Endothelial cell of umbilical vein (primary cell): ENCODE data around the gene PCDH15. TPM values are rescaled to one million over a fixed set of nuclear protein-coding genes. Genes with fewer than 3 reads are reported as not detected.

Experiments
- BruUV-seq: library from RNA; stranded (reverse); fragments of 400-500 nt; replicated peaks from 2 replicates; lab custom pipeline; 2021; lab: Mats Ljungman, UMichigan
- CTCF ChIA-PET: fragments of 300-600, 350-600 bp; sonication (Branson Sonifier 250); formaldehyde crosslinking; loops from one replicate; lab custom pipeline; 2021; ENCODE audit warnings: antibody characterized with exemption, inconsistent platforms; lab: Charles Lee
- POLR2A ChIA-PET: fragments of 300-600, 350-600 bp; sonication (Branson Sonifier 250); formaldehyde crosslinking; loops from one replicate; lab custom pipeline; 2021; ENCODE audit warnings: antibody characterized with exemption, inconsistent platforms; lab: Charles Lee
- DNase-seq: peaks from one replicate; pipeline ENCODE4 v3.0.0-alpha.2; 2011; ENCODE audit warnings: low read depth, low spot score
- FAIRE-seq: peaks from 2 replicates; lab custom pipeline; 2011; peaks lifted over from hg19 to GRCh38; lab: Jason Lieb, UNC
- H2AFZ ChIP-seq: 2 replicates; pipeline ENCODE4 v1.6.0; 2012; ENCODE audit warnings: low read depth, low read length, control low read depth, inconsistent platforms
- H3K27ac ChIP-seq: 2 replicates; pipeline ENCODE4 v1.5.1; 2011; ENCODE audit warnings: low read depth, mild to moderate bottlenecking, control low read depth, low read length, moderate library complexity; ENCODE audit not compliant: insufficient read depth
- H3K27me3 ChIP-seq, 2 experiments: 2 replicates each; pipeline versions ENCODE4 v1.6.0 to v1.6.1; 2011; ENCODE audit warnings: low read length in 2 of 2, mixed read lengths in 1 of 2; ENCODE audit not compliant: control insufficient read depth in 2 of 2, insufficient read depth in 2 of 2
- H3K36me3 ChIP-seq, 2 experiments: 2 replicates in 1 of 2; 3 replicates in 1 of 2; pipeline ENCODE4 v1.5.1; 2011; ENCODE audit warnings: low read length in 2 of 2, mild to moderate bottlenecking in 1 of 2, moderate library complexity in 1 of 2; ENCODE audit not compliant: control insufficient read depth in 2 of 2, insufficient read depth in 2 of 2; ENCODE audit errors: extremely low read depth in 1 of 2
- H3K4me1 ChIP-seq: 3 replicates; pipeline ENCODE4 v1.5.1; 2011; ENCODE audit warnings: mild to moderate bottlenecking, low read length; ENCODE audit not compliant: control insufficient read depth, insufficient read depth; ENCODE audit errors: extremely low read depth
- H3K4me2 ChIP-seq: 2 replicates; pipeline ENCODE4 v1.6.1; 2011; ENCODE audit warnings: low read length, control low read depth, mixed read lengths; ENCODE audit not compliant: insufficient read depth
- H3K4me3 ChIP-seq, 3 experiments: fragments of 200-600 bp in 1 of 3; sonication (generic), shearing (Covaris generic) in 1 of 3; replicated peaks in 1 of 3; 2 replicates each; pipeline ENCODE4 v1.5.1; 2011 to 2016; ENCODE audit warnings: control low read depth in 3 of 3, low read length in 3 of 3, mild to moderate bottlenecking in 2 of 3, inconsistent platforms in 1 of 3, low read depth in 1 of 3, moderate library complexity in 1 of 3; ENCODE audit not compliant: insufficient read depth in 1 of 3
- H3K79me2 ChIP-seq: 2 replicates; pipeline ENCODE4 v1.6.0; 2012; ENCODE audit warnings: low read length, inconsistent platforms; ENCODE audit not compliant: control insufficient read depth, insufficient read depth
- H3K9ac ChIP-seq: replicated peaks from 2 replicates; pipeline ENCODE3; 2011; ENCODE audit warnings: low read length, control low read depth; ENCODE audit not compliant: insufficient read depth; ENCODE audit errors: extremely low read depth
- H3K9me1 ChIP-seq: replicated peaks from 3 replicates; pipeline ENCODE4 v1.6.0; 2011; ENCODE audit warnings: mild to moderate bottlenecking, low read length; ENCODE audit not compliant: control insufficient read depth, insufficient read depth; ENCODE audit errors: extremely low read depth
- H3K9me3 ChIP-seq: replicated peaks from 2 replicates; pipeline ENCODE4 v1.5.1; 2012; ENCODE audit warnings: low read length, inconsistent platforms; ENCODE audit not compliant: control insufficient read depth, insufficient read depth
- H4K20me1 ChIP-seq: replicated peaks from 2 replicates; pipeline ENCODE3; 2011; ENCODE audit warnings: mild to moderate bottlenecking, low read length; ENCODE audit not compliant: control insufficient read depth, insufficient read depth; ENCODE audit errors: extremely low read depth
- EZH2 ChIP-seq: IDR thresholded peaks from 2 replicates; pipeline ENCODE4 v1.6.1; 2012; ENCODE audit warnings: borderline replicate concordance, low read depth, mild to moderate bottlenecking, moderate library complexity, low read length, inconsistent platforms; ENCODE audit not compliant: severe bottlenecking
- FOS ChIP-seq: IDR thresholded peaks from 2 replicates; pipeline ENCODE4 v1.6.1; 2011; ENCODE audit warnings: mild to moderate bottlenecking, low read length, moderate library complexity, borderline replicate concordance; ENCODE audit not compliant: insufficient read depth
- GATA2 ChIP-seq: IDR thresholded peaks from 2 replicates; pipeline ENCODE4 v1.7.0; 2011; ENCODE audit warnings: low read depth, mild to moderate bottlenecking, moderate library complexity, mixed read lengths, low read length; ENCODE audit not compliant: insufficient read length, insufficient read depth
- JUN ChIP-seq: IDR thresholded peaks from 2 replicates; pipeline ENCODE4 v1.6.1; 2011; ENCODE audit warnings: borderline replicate concordance, low read depth; ENCODE audit not compliant: insufficient read length, insufficient read depth
- MYC ChIP-seq: IDR thresholded peaks from one replicate; pipeline ENCODE4 v1.6.1; 2011; ENCODE audit warnings: mild to moderate bottlenecking, low read depth, low read length
- POLR2A ChIP-seq: IDR thresholded peaks from 2 replicates; pipeline ENCODE4 v1.6.1; 2012; ENCODE audit warnings: low read depth, mild to moderate bottlenecking, control low read depth, low read length
- POLR2AphosphoS5 ChIP-seq: IDR thresholded peaks from 2 replicates; pipeline ENCODE4 v1.6.1; 2012; ENCODE audit warnings: low read depth, mild to moderate bottlenecking, control low read depth, low read length, moderate library complexity; ENCODE audit not compliant: insufficient read depth
- dilution Hi-C: fragments of 300-500 bp; cut with MboI; formaldehyde crosslinking; loops from one replicate; pipeline ENCODE4 v1.15.0; 2019; ENCODE audit warnings: low sequenced_read_pairs; ENCODE audit not compliant: extremely low pct_ligation_motif_present
- intact Hi-C: fragments of 100-400 bp; cut with micrococcal nuclease; formaldehyde crosslinking; loops from one replicate; pipeline ENCODE4 v1.10.0; 2022
- polyA plus RNA-seq, 4 experiments: library from polyadenylated mRNA; depleted of rRNA in 3 of 4; stranded (reverse) in 3 of 4; unstranded in 1 of 4; fragments of >200 nt; gene quantifications; 2 replicates each; pipeline versions ENCODE4 v1.2.1 to v1.2.3, GENCODE V29; 2011 to 2012; ENCODE audit warnings: missing spikeins in 1 of 4
- total RNA-seq: library from RNA; stranded (reverse); gene quantifications from 2 replicates; pipeline ENCODE4 v1.2.3, GENCODE V29; 2021
- TF ChIP-seq, protein P1 (sequence below): IDR thresholded peaks from 2 replicates; pipeline ENCODE4 v1.6.1; 2011; ENCODE audit not compliant: insufficient read depth, insufficient read length
- TF ChIP-seq, protein P2 (sequence below), 2 donors: IDR thresholded peaks; 1 replicate in 1 of 2; 2 replicates in 1 of 2; pipeline ENCODE4 v1.5.1; 2011; ENCODE audit warnings: low read length in 2 of 2, mild to moderate bottlenecking in 2 of 2, moderate library complexity in 2 of 2, control low read depth in 1 of 2, inconsistent platforms in 1 of 2, low read depth in 1 of 2; ENCODE audit not compliant: insufficient read depth in 1 of 2; ENCODE audit errors: extremely low read depth in 1 of 2

PCDH15 gene
- total and polyA plus RNA-seq, 2 donors (not counting 3 experiments of a cell fraction or from before 2014, with no cell fraction given), result 0.04 TPM; not detected in 1

DNA sequence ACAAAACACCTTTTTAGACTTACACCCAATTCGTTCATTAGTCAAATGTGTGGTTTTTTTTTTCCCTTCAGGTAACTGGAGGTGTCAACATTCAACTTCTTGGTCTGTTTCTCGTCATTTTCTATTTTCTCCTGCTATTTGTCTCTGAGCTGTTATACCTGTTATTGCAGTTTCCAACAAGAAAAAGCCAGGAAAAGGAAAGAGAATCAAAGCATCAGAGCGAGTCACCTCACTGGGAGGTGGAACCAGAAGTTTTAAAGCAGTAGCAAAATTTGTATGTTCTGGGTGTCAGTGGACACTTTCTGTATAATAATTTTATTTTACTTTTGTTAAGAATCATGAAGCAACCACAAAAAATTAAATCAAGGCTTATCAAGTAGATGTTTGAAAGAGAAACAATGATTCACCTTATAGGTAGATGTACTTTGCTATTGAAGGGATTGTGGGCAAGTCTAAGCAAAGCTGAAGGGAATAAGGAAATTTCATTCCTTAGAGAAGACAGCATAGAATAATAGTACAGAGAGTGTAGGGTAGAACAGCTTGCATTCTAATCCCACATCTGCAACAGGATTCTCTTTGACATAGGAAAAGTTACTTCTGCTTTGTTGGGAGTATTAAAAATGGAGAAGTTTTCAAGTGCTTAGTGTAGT is 675.8 kb downstream of the PCDH15 start:
- intact Hi-C loops (no loop called here), dilution Hi-C loops (no loop called here)
- Histone ChIP-seq H3K9me1 (no peaks in the 10 kb centered on the region), H3K27me3 (no peaks in the 10 kb centered on the region), H2AFZ (no peak overlapping the region), H3K27ac (no peak overlapping the region), H4K20me1 (no peaks in the 10 kb centered on the region), H3K79me2 (no peaks in the 10 kb centered on the region), H3K9me3 (no peaks in the 10 kb centered on the region), H3K36me3 (no peaks in the 10 kb centered on the region), H3K4me1 (no peaks in the 10 kb centered on the region), H3K4me2 (no peak overlapping the region), H3K9ac (no peak overlapping the region), H3K4me3 (no peak overlapping the region)
- no TSS peak for BruUV-seq
- FAIRE-seq (no peak), DNase-seq (no peak)
- ChIA-PET POLR2A (interaction anchor here (0.7 kb wide), 1 partner anchor 1271 kb away, joined by 4 read pairs; no protein-coding TSS in a partner anchor), CTCF (interaction anchor here (1.0 kb wide), 1 partner anchor 8 kb away, joined by 3 read pairs; no protein-coding TSS in a partner anchor)
- TF ChIP-seq, protein P1, sequence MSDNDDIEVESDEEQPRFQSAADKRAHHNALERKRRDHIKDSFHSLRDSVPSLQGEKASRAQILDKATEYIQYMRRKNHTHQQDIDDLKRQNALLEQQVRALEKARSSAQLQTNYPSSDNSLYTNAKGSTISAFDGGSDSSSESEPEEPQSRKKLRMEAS, result no peak
- no peak for TF ChIP-seq POLR2A
- TF ChIP-seq, protein P2, sequence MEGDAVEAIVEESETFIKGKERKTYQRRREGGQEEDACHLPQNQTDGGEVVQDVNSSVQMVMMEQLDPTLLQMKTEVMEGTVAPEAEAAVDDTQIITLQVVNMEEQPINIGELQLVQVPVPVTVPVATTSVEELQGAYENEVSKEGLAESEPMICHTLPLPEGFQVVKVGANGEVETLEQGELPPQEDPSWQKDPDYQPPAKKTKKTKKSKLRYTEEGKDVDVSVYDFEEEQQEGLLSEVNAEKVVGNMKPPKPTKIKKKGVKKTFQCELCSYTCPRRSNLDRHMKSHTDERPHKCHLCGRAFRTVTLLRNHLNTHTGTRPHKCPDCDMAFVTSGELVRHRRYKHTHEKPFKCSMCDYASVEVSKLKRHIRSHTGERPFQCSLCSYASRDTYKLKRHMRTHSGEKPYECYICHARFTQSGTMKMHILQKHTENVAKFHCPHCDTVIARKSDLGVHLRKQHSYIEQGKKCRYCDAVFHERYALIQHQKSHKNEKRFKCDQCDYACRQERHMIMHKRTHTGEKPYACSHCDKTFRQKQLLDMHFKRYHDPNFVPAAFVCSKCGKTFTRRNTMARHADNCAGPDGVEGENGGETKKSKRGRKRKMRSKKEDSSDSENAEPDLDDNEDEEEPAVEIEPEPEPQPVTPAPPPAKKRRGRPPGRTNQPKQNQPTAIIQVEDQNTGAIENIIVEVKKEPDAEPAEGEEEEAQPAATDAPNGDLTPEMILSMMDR (IDR thresholded peaks at IDR 0.05; ENCODE audit: extremely low read depth in 1 of 2, insufficient read depth in 1 of 2, low read depth in 1 of 2, low read length in 2 of 2), result no peak
- TF ChIP-seq JUN, result no peak
- TF ChIP-seq FOS, result no peak
- no peak for TF ChIP-seq EZH2
- no peak for TF ChIP-seq POLR2AphosphoS5
- no peak for TF ChIP-seq MYC
- TF ChIP-seq GATA2, result no peak
